HG03469 (cell line): Measurements from ENCODE around the gene NAXE.
A peak's percentile ranks its signal among the peaks of the same experiment; 100 is the strongest.
"Not testable (repeated sequence)": the region's sequence is repeated elsewhere in the genome, so short reads cannot be mapped to it uniquely, and the experiment has no call there.

Experiments
- ATAC-seq: cut with Tn5 transposase; IDR thresholded peaks from one replicate; pipeline ENCODE4 v1.9.1; 2021; ENCODE audit warnings: mild to moderate bottlenecking, moderate library complexity, moderate number of reproducible peaks; ENCODE audit not compliant: unreplicated experiment

Gene NAXE

GRCh38 chr1:156591432-156592157 is at the start of gene NAXE:
Gene NAXE (plus strand): TSS chr1:156591776. CDS start chr1:156591805, 29 bp downstream.
- ATAC-seq = peak; percentile 58

GRCh38 chr1:156543066-156543465 is 48.5 kb upstream of the NAXE start:
- ATAC-seq = no peak

GRCh38 chr1:156544592-156545102 is 46.9 kb upstream of the NAXE start:
- no peak for ATAC-seq

- no peak for ATAC-seq
Measured at GRCh38 chr1:156546267-156546666, 45.3 kb upstream of the NAXE start.

GRCh38 chr1:156547434-156547833 is 44.1 kb upstream of the NAXE start:
- no peak for ATAC-seq

GRCh38 chr1:156547982-156548381 is 43.6 kb upstream of the NAXE start:
- no peak for ATAC-seq

- no peak for ATAC-seq
Measured at GRCh38 chr1:156549390-156549789, 42.2 kb upstream of the NAXE start.

- no peak for ATAC-seq
Measured at GRCh38 chr1:156549831-156550230, 41.7 kb upstream of the NAXE start.

GRCh38 chr1:156550346-156550745 is 41.2 kb upstream of the NAXE start:
- ATAC-seq = no peak

GRCh38 chr1:156551066-156551643 is 40.4 kb upstream of the NAXE start:
- no peak for ATAC-seq

- no peak for ATAC-seq
Measured at GRCh38 chr1:156551869-156552268, 39.7 kb upstream of the NAXE start.

GRCh38 chr1:156552518-156552917 is 39.1 kb upstream of the NAXE start:
- no peak for ATAC-seq

- ATAC-seq = not testable (repeated sequence)
Measured at GRCh38 chr1:156552937-156553336, 38.6 kb upstream of the NAXE start.

- no peak for ATAC-seq
Measured at GRCh38 chr1:156553860-156554485, 37.6 kb upstream of the NAXE start.

GRCh38 chr1:156554971-156555370 is 36.6 kb upstream of the NAXE start:
- no peak for ATAC-seq

GRCh38 chr1:156555715-156556114 is 35.9 kb upstream of the NAXE start:
- ATAC-seq = no peak

- no peak for ATAC-seq
Measured at GRCh38 chr1:156556354-156556753, 35.2 kb upstream of the NAXE start.

- ATAC-seq = no peak
Measured at GRCh38 chr1:156559086-156559796, 32.3 kb upstream of the NAXE start.

GRCh38 chr1:156559797-156560385 is 31.7 kb upstream of the NAXE start:
- ATAC-seq = no peak

- ATAC-seq = no peak
Measured at GRCh38 chr1:156560585-156561163, 30.9 kb upstream of the NAXE start.

GRCh38 chr1:156565519-156565918 is 26.1 kb upstream of the NAXE start:
- no peak for ATAC-seq
